Esophagus muscularis mucosa (tissue), 4 donors: ENCODE results near the gene ARHGAP40. TPM values are rescaled to one million over a fixed set of nuclear protein-coding genes. Genes with fewer than 3 reads are reported as not detected.

ENCODE experiments used
- DNase-seq: peaks from one replicate; pipeline ENCODE4 v3.0.0-alpha.2; 2017; ENCODE audit errors: extremely low spot score
- H3K27ac ChIP-seq, 4 donors: fragments of 200-600 bp; sonication (generic); replicated peaks in 1 of 4; 1 replicate in 3 of 4; 2 replicates in 1 of 4; pipeline ENCODE4 v1.5.1; 2016 to 2019; ENCODE audit warnings: mild to moderate bottlenecking in 1 of 4
- H3K27me3 ChIP-seq, 4 donors: fragments of 200-600 bp; sonication (generic); one replicate each; pipeline versions ENCODE4 v1.5.1 to v1.6.0; 2016 to 2019
- H3K36me3 ChIP-seq, 4 donors: fragments of 200-600 bp; sonication (generic); one replicate each; pipeline ENCODE4 v1.5.1; 2016 to 2019
- H3K4me1 ChIP-seq, 4 donors: fragments of 200-600 bp; sonication (generic); one replicate each; pipeline ENCODE4 v1.5.1; 2016 to 2019
- H3K4me3 ChIP-seq, 4 donors: fragments of 200-600 bp; sonication (generic); 1 replicate in 2 of 4; 2 replicates in 2 of 4; pipeline ENCODE4 v1.5.1; 2016 to 2019; ENCODE audit warnings: mild to moderate bottlenecking in 4 of 4, moderate library complexity in 1 of 4
- H3K9me3 ChIP-seq, 4 donors: fragments of 200-600 bp; sonication (generic); 1 replicate in 3 of 4; 2 replicates in 1 of 4; pipeline ENCODE4 v1.5.1; 2016 to 2019
- EP300 ChIP-seq: sonication (generic); formaldehyde crosslinking; IDR thresholded peaks from one replicate; pipeline ENCODE4 v1.6.1; 2017; ENCODE audit warnings: antibody characterized with exemption
- POLR2A ChIP-seq: fragments of 450-650 bp; IDR thresholded peaks from one replicate; pipeline ENCODE4 v1.6.1; 2017; ENCODE audit warnings: antibody characterized with exemption, moderate library complexity, mild to moderate bottlenecking, low read depth
- POLR2AphosphoS5 ChIP-seq, 2 donors: sonication (generic); formaldehyde crosslinking; IDR thresholded peaks; one replicate each; pipeline ENCODE4 v1.6.1; 2017; ENCODE audit warnings: antibody characterized with exemption in 2 of 2
- WGBS: methylation state at CpG from one replicate; pipeline ENCODE4 v1.1.5; 2018; 5-methylcytosine and 5-hydroxymethylcytosine counted together
- intact Hi-C: fragments of 100-400 bp; cut with DNase I; formaldehyde crosslinking; loops from one replicate; pipeline ENCODE4 v1.15.1; 2023
- total RNA-seq, 4 donors: library from RNA; depleted of rRNA; stranded (reverse); fragments of >200 nt; gene quantifications; one replicate each; pipeline versions ENCODE4 v1.1.0 to v1.2.1, GENCODE V29; 2016
- TF ChIP-seq, protein P1 (sequence below), 3 experiments: fragments of 200-600 bp in 2 of 3; fragments of 450-650 bp in 1 of 3; sonication (generic) in 2 of 3; IDR thresholded peaks; one replicate each; pipeline ENCODE4 v1.5.1; 2017 to 2019; ENCODE audit warnings: antibody characterized with exemption in 3 of 3, mild to moderate bottlenecking in 2 of 3, moderate library complexity in 1 of 3

ARHGAP40 gene
- total RNA-seq, 4 donors from 2014 or later, result 0.42 TPM; not detected in 3

DNA sequence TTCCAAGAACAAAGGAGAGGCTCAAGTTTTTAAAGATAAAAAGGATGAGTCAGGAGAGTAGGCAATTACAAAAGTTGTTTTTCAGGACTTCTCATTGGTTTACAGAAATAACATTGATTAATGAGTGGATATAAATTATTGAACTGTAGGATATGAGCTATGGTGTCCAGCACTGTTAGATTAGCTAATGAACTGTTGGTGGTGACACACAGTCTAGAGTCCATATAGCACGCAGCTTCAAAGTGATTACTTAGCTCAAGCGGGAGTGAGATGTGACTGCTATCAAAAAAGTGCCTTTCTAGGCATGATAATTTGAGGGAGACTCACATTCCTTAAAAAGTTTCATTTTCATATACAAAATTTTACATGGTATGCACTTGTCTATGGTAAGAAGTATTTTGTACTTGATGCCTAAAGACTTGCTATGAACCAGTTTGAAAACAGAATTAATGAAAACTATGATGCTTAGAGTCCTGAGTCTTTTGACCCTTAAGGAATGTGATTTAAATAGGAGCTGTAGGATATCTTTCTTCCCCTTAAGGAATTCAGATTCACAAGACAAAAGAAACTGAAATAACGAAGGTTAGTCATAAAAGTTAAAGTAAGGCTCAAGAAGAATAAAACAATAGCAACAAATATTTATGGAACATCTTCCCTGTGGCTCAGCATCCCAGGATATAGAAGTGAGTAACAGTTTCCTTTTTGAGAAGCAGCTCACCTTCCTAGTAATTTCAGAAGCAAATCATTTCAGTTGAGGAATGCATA is 42.8 kb upstream of the ARHGAP40 start:
- DNase-seq, result no peak
- no peak overlapping the region for H3K4me3 ChIP-seq
- no peak for TF ChIP-seq POLR2AphosphoS5 (IDR thresholded peaks at IDR 0.05)
- no peaks in the 10 kb centered on the region for H3K9me3 ChIP-seq
- no peaks in the 10 kb centered on the region for H3K4me1 ChIP-seq
- no peak overlapping the region for H3K27ac ChIP-seq
- H3K36me3 ChIP-seq, result peaks cover 39 to 100% (median 71%) of the 10 kb centered on the region in 4 donors
- intact Hi-C loops, result no loop called here
- WGBS, result 92% methylated on average over 3 of the region's 3 CpGs
- no peaks in the 10 kb centered on the region for H3K27me3 ChIP-seq

GRCh38 chr20:38559764-38560163 is 41.8 kb upstream of the ARHGAP40 start:
- H3K4me3 ChIP-seq, result no peak overlapping the region
- H3K4me1 ChIP-seq, result no peaks in the 10 kb centered on the region
- H3K36me3 ChIP-seq, result peaks cover 29 to 100% (median 65%) of the 10 kb centered on the region in 4 donors
- WGBS, result 96% methylated on average over 3 of the region's 3 CpGs
- no peak for DNase-seq
- no peak overlapping the region for H3K27ac ChIP-seq
- H3K9me3 ChIP-seq, result no peaks in the 10 kb centered on the region
- intact Hi-C loops, result no loop called here
- no peaks in the 10 kb centered on the region for H3K27me3 ChIP-seq
- TF ChIP-seq EP300 (no peak), POLR2AphosphoS5 (IDR thresholded peaks at IDR 0.05) (no peak), POLR2A (no peak)
- TF ChIP-seq, protein P1, sequence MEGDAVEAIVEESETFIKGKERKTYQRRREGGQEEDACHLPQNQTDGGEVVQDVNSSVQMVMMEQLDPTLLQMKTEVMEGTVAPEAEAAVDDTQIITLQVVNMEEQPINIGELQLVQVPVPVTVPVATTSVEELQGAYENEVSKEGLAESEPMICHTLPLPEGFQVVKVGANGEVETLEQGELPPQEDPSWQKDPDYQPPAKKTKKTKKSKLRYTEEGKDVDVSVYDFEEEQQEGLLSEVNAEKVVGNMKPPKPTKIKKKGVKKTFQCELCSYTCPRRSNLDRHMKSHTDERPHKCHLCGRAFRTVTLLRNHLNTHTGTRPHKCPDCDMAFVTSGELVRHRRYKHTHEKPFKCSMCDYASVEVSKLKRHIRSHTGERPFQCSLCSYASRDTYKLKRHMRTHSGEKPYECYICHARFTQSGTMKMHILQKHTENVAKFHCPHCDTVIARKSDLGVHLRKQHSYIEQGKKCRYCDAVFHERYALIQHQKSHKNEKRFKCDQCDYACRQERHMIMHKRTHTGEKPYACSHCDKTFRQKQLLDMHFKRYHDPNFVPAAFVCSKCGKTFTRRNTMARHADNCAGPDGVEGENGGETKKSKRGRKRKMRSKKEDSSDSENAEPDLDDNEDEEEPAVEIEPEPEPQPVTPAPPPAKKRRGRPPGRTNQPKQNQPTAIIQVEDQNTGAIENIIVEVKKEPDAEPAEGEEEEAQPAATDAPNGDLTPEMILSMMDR (IDR thresholded peaks at IDR 0.05), result no peak

DNA sequence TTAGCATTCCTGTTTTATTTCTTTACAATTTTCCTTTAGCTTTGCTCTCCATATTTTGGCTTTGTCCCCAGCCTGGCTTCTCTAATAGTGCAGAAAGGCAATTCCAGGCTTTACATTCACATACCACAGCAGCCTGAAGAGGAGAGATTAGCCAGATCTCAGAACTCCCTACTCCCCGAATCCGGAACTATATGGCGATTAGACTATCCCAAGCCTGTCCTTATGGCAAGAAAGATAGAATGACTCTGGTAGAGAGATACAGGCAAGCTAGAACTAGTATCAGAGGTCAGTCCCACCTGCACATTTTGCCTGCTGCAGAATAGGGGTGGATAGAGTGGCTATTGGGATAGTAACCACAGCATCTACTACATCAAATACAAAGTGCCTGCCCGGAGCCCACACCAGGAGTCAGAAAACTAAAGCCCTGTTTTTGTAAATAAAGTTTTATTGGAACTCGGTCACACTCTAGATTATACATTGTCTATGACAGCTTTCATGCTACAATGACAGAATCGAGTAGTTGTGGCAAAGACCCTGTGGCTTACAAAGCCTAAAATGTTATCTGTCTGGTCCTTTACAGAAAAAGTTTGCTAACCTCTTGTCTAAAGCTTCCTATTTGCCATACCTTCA is 37.7 kb upstream of the ARHGAP40 start:
- Histone ChIP-seq H3K36me3 (peaks cover 31 to 99% (median 71%) of the 10 kb centered on the region in 4 donors), H3K4me1 (no peaks in the 10 kb centered on the region), H3K9me3 (no peaks in the 10 kb centered on the region), H3K27ac (no peak overlapping the region), H3K27me3 (no peaks in the 10 kb centered on the region), H3K4me3 (no peak overlapping the region)
- WGBS, result 93% methylated on average over 6 of the region's 6 CpGs
- intact Hi-C loops, result no loop called here
- TF ChIP-seq POLR2A (no peak), EP300 (no peak), POLR2AphosphoS5 (IDR thresholded peaks at IDR 0.05) (no peak)
- TF ChIP-seq, protein P1 (IDR thresholded peaks at IDR 0.05), result no peak
- DNase-seq, result no peak

DNA sequence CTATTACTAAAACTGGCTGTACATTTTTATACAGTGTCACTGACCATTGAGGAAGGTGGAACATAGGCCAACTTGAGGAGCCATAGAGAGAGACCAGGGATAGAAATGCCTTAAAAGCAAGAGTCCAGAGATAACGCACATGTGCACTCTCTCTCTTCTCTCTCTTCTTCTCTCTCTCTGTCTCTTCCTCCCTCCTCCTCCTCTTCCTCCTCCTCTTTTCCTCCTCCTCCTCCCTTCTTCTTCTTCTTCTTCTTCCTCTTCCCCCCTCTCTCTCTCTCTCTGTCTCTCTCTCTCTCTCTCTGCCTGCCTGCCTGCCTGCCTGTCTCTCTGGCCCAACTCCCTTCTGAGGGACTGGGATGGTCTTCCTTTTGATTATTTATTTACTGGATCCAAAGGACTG is 36.9 kb upstream of the ARHGAP40 start:
- TF ChIP-seq, protein P1 (IDR thresholded peaks at IDR 0.05), result no peak
- TF ChIP-seq POLR2A (no peak), EP300 (no peak), POLR2AphosphoS5 (IDR thresholded peaks at IDR 0.05) (no peak)
- H3K4me1 ChIP-seq, result no peaks in the 10 kb centered on the region
- intact Hi-C loops, result no loop called here
- peaks cover 29 to 99% (median 71%) of the 10 kb centered on the region in 4 donors for H3K36me3 ChIP-seq
- no peaks in the 10 kb centered on the region for H3K27me3 ChIP-seq
- no peak overlapping the region for H3K4me3 ChIP-seq
- 100% methylated on average over 1 of the region's 1 CpG for WGBS
- DNase-seq, result no peak
- H3K27ac ChIP-seq, result no peak overlapping the region
- H3K9me3 ChIP-seq, result no peaks in the 10 kb centered on the region

GRCh38 chr20:38566036-38566598 is 35.5 kb upstream of the ARHGAP40 start:
- DNase-seq, result no peak
- H3K9me3 ChIP-seq, result no peaks in the 10 kb centered on the region
- TF ChIP-seq POLR2A (no peak), POLR2AphosphoS5 (IDR thresholded peaks at IDR 0.05) (no peak), EP300 (no peak)
- TF ChIP-seq, protein P1 (IDR thresholded peaks at IDR 0.05), result no peak
- peaks cover 32 to 99% (median 71%) of the 10 kb centered on the region in 4 donors for H3K36me3 ChIP-seq
- H3K27me3 ChIP-seq, result no peaks in the 10 kb centered on the region
- H3K4me3 ChIP-seq, result no peak overlapping the region
- WGBS, result 95% methylated on average over 6 of the region's 6 CpGs
- intact Hi-C loops, result no loop called here
- no peak overlapping the region for H3K27ac ChIP-seq
- no peaks in the 10 kb centered on the region for H3K4me1 ChIP-seq
